HepG2 (cell line): ENCODE results near the gene MRPS5. TPM values are rescaled to one million over a fixed set of nuclear protein-coding genes. Genes with fewer than 3 reads are reported as not detected.

Experiments used
- ARHGAP35 ChIP-seq: sonication (generic); formaldehyde crosslinking; IDR thresholded peaks from 2 replicates; pipeline ENCODE4 v1.9.0; 2022; ENCODE audit warnings: mild to moderate bottlenecking, inconsistent platforms, moderate library complexity, missing genetic modification reagents, borderline replicate concordance
- ATAD3A ChIP-seq: sonication (generic); formaldehyde crosslinking; IDR thresholded peaks from 2 replicates; pipeline ENCODE4 v1.4.0; 2020; ENCODE audit warnings: missing genetic modification reagents
- CENPBD1 ChIP-seq: sonication (generic); formaldehyde crosslinking; IDR thresholded peaks from 2 replicates; pipeline ENCODE4 v1.8.0; 2022; ENCODE audit warnings: missing genetic modification reagents, low read depth, mild to moderate bottlenecking, borderline replicate concordance
- EP300 ChIP-seq, 3 experiments: sonication (generic) in 1 of 3; formaldehyde crosslinking in 1 of 3; IDR thresholded peaks; 2 replicates each; pipeline versions ENCODE4 v1.5.1 to v1.6.1; 2011 to 2020; ENCODE audit warnings: low read depth in 2 of 3, low read length in 2 of 3, borderline replicate concordance in 1 of 3, improper control_type of control experiment in 1 of 3, mild to moderate bottlenecking in 1 of 3, missing genetic modification reagents in 1 of 3, moderate library complexity in 1 of 3
- FLYWCH1 ChIP-seq: sonication (generic); formaldehyde crosslinking; IDR thresholded peaks from 2 replicates; pipeline ENCODE4 v1.8.1; 2023; ENCODE audit warnings: mild to moderate bottlenecking, missing genetic modification reagents
- GLMP ChIP-seq: sonication (generic); formaldehyde crosslinking; IDR thresholded peaks from 2 replicates; pipeline ENCODE4 v1.9.0; 2021; ENCODE audit warnings: missing genetic modification reagents, mild to moderate bottlenecking, borderline replicate concordance
- GZF1 ChIP-seq: sonication (generic); formaldehyde crosslinking; IDR thresholded peaks from 2 replicates; pipeline ENCODE4 v1.5.1; 2020; ENCODE audit warnings: mild to moderate bottlenecking, missing genetic modification reagents
- HDAC1 ChIP-seq: sonication (generic); formaldehyde crosslinking; IDR thresholded peaks from 2 replicates; pipeline ENCODE4 v1.5.1; 2020; ENCODE audit warnings: mild to moderate bottlenecking, missing genetic modification reagents
- HMGA1 ChIP-seq: sonication (generic); formaldehyde crosslinking; conservative IDR thresholded peaks from 2 replicates; pipeline ENCODE4 v1.4.0; 2020; ENCODE audit warnings: missing genetic modification reagents
- MEF2D ChIP-seq: sonication (generic); formaldehyde crosslinking; IDR thresholded peaks from 2 replicates; pipeline ENCODE4 v1.5.1; 2020; ENCODE audit warnings: mild to moderate bottlenecking, missing genetic modification reagents
- MIER3 ChIP-seq: IDR thresholded peaks from 2 replicates; pipeline ENCODE4 v1.6.1; 2016; ENCODE audit warnings: missing compliant biosample characterization, borderline replicate concordance
- NCOA5 ChIP-seq: sonication (generic); formaldehyde crosslinking; IDR thresholded peaks from 2 replicates; pipeline ENCODE4 v1.4.0; 2020; ENCODE audit warnings: missing genetic modification reagents
- NFIB ChIP-seq: sonication (generic); formaldehyde crosslinking; IDR thresholded peaks from 2 replicates; pipeline ENCODE4 v1.9.0; 2021; ENCODE audit warnings: missing genetic modification reagents, mild to moderate bottlenecking, borderline replicate concordance
- NR3C1 ChIP-seq: sonication (generic); formaldehyde crosslinking; IDR thresholded peaks from 2 replicates; pipeline ENCODE4 v1.4.0; 2020; ENCODE audit warnings: missing genetic modification reagents
- PRMT3 ChIP-seq: sonication (generic); formaldehyde crosslinking; IDR thresholded peaks from 2 replicates; pipeline ENCODE4 v1.8.1; 2022; ENCODE audit warnings: low read depth, mild to moderate bottlenecking, moderate library complexity, missing genetic modification reagents, borderline replicate concordance
- RFXANK ChIP-seq: IDR thresholded peaks from 2 replicates; pipeline ENCODE4 v1.6.1; 2016
- THAP8 ChIP-seq: sonication (generic); formaldehyde crosslinking; IDR thresholded peaks from 2 replicates; pipeline ENCODE4 v1.5.1; 2020; ENCODE audit warnings: missing genetic modification reagents, mild to moderate bottlenecking, borderline replicate concordance
- ZBTB14 ChIP-seq: sonication (generic); formaldehyde crosslinking; IDR thresholded peaks from 2 replicates; pipeline ENCODE4 v1.4.0; 2020; ENCODE audit warnings: missing genetic modification reagents
- ZNF382 ChIP-seq: sonication (generic); formaldehyde crosslinking; IDR thresholded peaks from 2 replicates; pipeline ENCODE4 v1.5.0; 2020; ENCODE audit warnings: missing genetic modification reagents, mild to moderate bottlenecking, borderline replicate concordance
- ZNF569 ChIP-seq: sonication (generic); formaldehyde crosslinking; IDR thresholded peaks from 2 replicates; pipeline ENCODE4 v1.5.0; 2020; ENCODE audit warnings: mild to moderate bottlenecking, missing genetic modification reagents, moderate library complexity, borderline replicate concordance
- ZNF629 ChIP-seq: sonication (generic); formaldehyde crosslinking; conservative IDR thresholded peaks from 2 replicates; pipeline ENCODE4 v1.5.0; 2020; ENCODE audit warnings: missing genetic modification reagents
- ZNF737 ChIP-seq: sonication (generic); formaldehyde crosslinking; IDR thresholded peaks from 2 replicates; pipeline ENCODE4 v1.5.0; 2020; ENCODE audit warnings: missing genetic modification reagents, mild to moderate bottlenecking, borderline replicate concordance
- ZNF773 ChIP-seq: sonication (generic); formaldehyde crosslinking; IDR thresholded peaks from 2 replicates; pipeline ENCODE4 v1.4.0; 2020; ENCODE audit warnings: missing genetic modification reagents, borderline replicate concordance
- ZNF800 ChIP-seq: sonication (generic); formaldehyde crosslinking; IDR thresholded peaks from 2 replicates; pipeline ENCODE4 v1.4.0; 2020; ENCODE audit warnings: missing genetic modification reagents
- ZNF891 ChIP-seq: sonication (generic); formaldehyde crosslinking; IDR thresholded peaks from 2 replicates; pipeline ENCODE4 v1.5.0; 2020; ENCODE audit warnings: mild to moderate bottlenecking, missing genetic modification reagents
- polyA plus RNA-seq, 8 experiments: library from polyadenylated mRNA; depleted of rRNA in 3 of 8; stranded (reverse) in 7 of 8; unstranded in 1 of 8; fragments of >200 nt; fragmentation: Illumina TruSeq in 4 of 8; extraction: Trizol in 4 of 8; gene quantifications; 2 replicates each; pipeline versions ENCODE4 v1.2.1 to v1.2.3, GENCODE V29; 2011 to 2016; ENCODE audit warnings: low read depth in 4 of 8, missing spikeins in 1 of 8, mixed read lengths in 1 of 8; ENCODE audit not compliant: insufficient read depth in 1 of 8
- total RNA-seq, 5 experiments: library from RNA; depleted of rRNA; stranded (reverse); fragments of >200 nt; fragmentation: Illumina TruSeq; extraction: Trizol; gene quantifications; 2 replicates each; pipeline ENCODE4 v1.2.3, GENCODE V29; 2016; ENCODE audit warnings: low read depth in 1 of 5

The MRPS5 gene
- total and polyA plus RNA-seq, 2 of the 13 experiments (the other 11 are each of a cell fraction or from before 2014, with no cell fraction given), result 98.8 to 134 TPM

GRCh38 chr2:95158891-95159619 is 37.4 kb upstream of the MRPS5 start (continued):
- TF ChIP-seq THAP8 (CRISPR knock-in tag) (no peak; the same call in 1 of the 2 replicates), ZNF737 (no peak), NFIB (no peak), CENPBD1 (CRISPR knock-in tag) (no peak), MEF2D (CRISPR knock-in tag) (no peak), MIER3 (CRISPR knock-in tag) (no peak), EP300 (IDR thresholded peaks at IDR 0.05; ENCODE audit: low read depth in 2 of 2, low read length in 2 of 2) (no peak), EP300 (CRISPR knock-in tag; IDR thresholded peaks at IDR 0.05; ENCODE audit: borderline replicate concordance) (0 out of 2 replicates have a peak, but pooled peaks have one; percentile 29), NR3C1 (CRISPR knock-in tag) (no peak), ARHGAP35 (peak; percentile 46; the same call in 1 of the 2 replicates), RFXANK (CRISPR knock-in tag) (no peak), ATAD3A (CRISPR knock-in tag) (no peak), NCOA5 (CRISPR knock-in tag) (no peak), ZNF800 (CRISPR knock-in tag) (no peak), ZNF382 (CRISPR knock-in tag) (no peak), ZNF891 (CRISPR knock-in tag) (no peak), HMGA1 (CRISPR knock-in tag) (no peak), ZNF773 (CRISPR knock-in tag) (no peak), ZBTB14 (CRISPR knock-in tag) (no peak), GZF1 (CRISPR knock-in tag) (no peak), ZNF569 (CRISPR knock-in tag) (no peak), HDAC1 (CRISPR knock-in tag) (no peak), FLYWCH1 (CRISPR knock-in tag) (no peak), PRMT3 (CRISPR knock-in tag) (no peak), GLMP (no peak), ZNF629 (CRISPR knock-in tag) (no peak)
